Heart right ventricle (tissue), 16 donors: ENCODE results near the gene KCP. TPM values are rescaled to one million over a fixed set of nuclear protein-coding genes. Genes with fewer than 3 reads are reported as not detected.
A peak's percentile ranks its signal among the peaks of the same experiment; 100 is the strongest.

Source experiments
- ATAC-seq, 8 donors: fragments of 200-7000 bp; cut with Tn5 transposase; one replicate each; pipeline ENCODE4 v1.9.1; 2020; ENCODE audit warnings: mild to moderate bottlenecking in 8 of 8, moderate library complexity in 8 of 8, moderate number of reproducible peaks in 1 of 8
- DNase-seq, 2 donors: peaks; one replicate each; pipeline ENCODE4 v3.0.0-alpha.2; 2020
- H3K27ac ChIP-seq, 10 donors: fragments of 200-600 bp; sonication (generic) in 2 of 10; one replicate each; pipeline versions ENCODE4 v1.5.0 to v1.8.0; 2020 to 2022; ENCODE audit warnings: mild to moderate bottlenecking in 3 of 10
- H3K27me3 ChIP-seq, 7 donors: fragments of 200-600 bp; one replicate each; pipeline ENCODE4 v1.8.0; 2021 to 2022; ENCODE audit warnings: mild to moderate bottlenecking in 2 of 7
- H3K36me3 ChIP-seq, 9 donors: fragments of 200-600 bp; sonication (generic) in 1 of 9; one replicate each; pipeline versions ENCODE4 v1.5.0 to v1.8.0; 2020 to 2022; ENCODE audit warnings: mild to moderate bottlenecking in 2 of 9
- H3K4me1 ChIP-seq, 9 donors: fragments of 200-600 bp; sonication (generic) in 1 of 9; one replicate each; pipeline versions ENCODE4 v1.5.0 to v1.8.0; 2020 to 2022; ENCODE audit warnings: mild to moderate bottlenecking in 4 of 9
- H3K4me3 ChIP-seq, 10 donors: fragments of 200-600 bp; sonication (generic) in 2 of 10; one replicate each; pipeline versions ENCODE4 v1.5.0 to v1.8.0; 2020 to 2022; ENCODE audit warnings: mild to moderate bottlenecking in 7 of 10, moderate library complexity in 2 of 10
- H3K9me3 ChIP-seq, 11 donors: fragments of 200-600 bp in 10 of 11; sonication (generic) in 2 of 11; one replicate each; pipeline versions ENCODE4 v1.5.0 to v1.8.0; 2013 to 2022; ENCODE audit warnings: mild to moderate bottlenecking in 2 of 11, control low read depth in 1 of 11, moderate library complexity in 1 of 11
- CTCF ChIP-seq, 9 donors: fragments of 200-600 bp; sonication (generic) in 2 of 9; IDR thresholded peaks; one replicate each; pipeline versions ENCODE4 v1.5.0 to v1.8.0; 2021 to 2022; ENCODE audit warnings: antibody characterized with exemption in 9 of 9, mild to moderate bottlenecking in 5 of 9, moderate library complexity in 1 of 9
- WGBS, 2 donors: extraction: QIAGEN DNeasy Blood & Tissue Kit; methylation state at CpG; one replicate each; pipeline ENCODE4 v1.1.7; 2013; ENCODE audit warnings: inconsistent platforms in 1 of 2; 5-methylcytosine and 5-hydroxymethylcytosine counted together
- intact Hi-C, 10 donors: fragments of 100-400 bp; cut with DNase I; formaldehyde crosslinking; loops; one replicate each; pipeline versions ENCODE4 v1.11.1 to v1.14.2; 2022
- polyA plus RNA-seq, 2 donors: library from polyadenylated mRNA; stranded (reverse); fragments of 200-250 nt; gene quantifications; one replicate each; pipeline ENCODE4 v1.2.3, GENCODE V29; 2013
- total RNA-seq, 10 donors: library from RNA; stranded (reverse); fragmentation: NEBNext Ultra II Directional in 3 of 10; extraction: Animal tissue kit (Norgen Biotek cat#: 25700) in 3 of 10; gene quantifications; one replicate each; pipeline versions ENCODE4 v1.2.1 to v1.2.4, GENCODE V29; 2021 to 2023
- donor health status: Arrhythmogenic right ventricular cardiomyopathy.
- donor health status: ischemic (EF 13 %, LVEDD 7.1; RV severe dilation, severe dysfunction).
- donor health status: healthy with polysubstance abuse.
- donor health status: DM: no; HTN: yes; CAD: no.
- donor health status: DM: no; HTN: no; CAD: no.
- donor health status: ischemic (EF 25% LVEDD 6.9; RV normal size, moderate dysfunction).
- donor health status: ischemic (EF 25% LVEDD 5.7; RV mildly dilated, moderate dysfunction).
- donor health status: healthy.
- donor health status: DM: yes; HTN: yes; CAD: no.
- donor health status: Ischemic cardiomyopathy.
- donor health status: ischemic (EF 35%, LVEDD 5.7; RV mildly dilated, moderate dysfunction).
- donor health status: nonischemic (EF 11% LVEDD 7.7; RV severe dilation, severe dysfunction).
- donor health status: DM: yes; HTN: yes; CAD: no.
- donor health status: PGD.
- donor health status: ischemic (EF 29% LVEDD 5.4; RV normal size, mild dysfunction).
- donor health status: nonischemic (EF 23%, LVEDD 6.1; RV moderate dilation, normal function).

The KCP gene
- total and polyA plus RNA-seq, 12 donors: 0.09 to 0.44 (median 0.27) TPM

GRCh38 chr7:128928882-128929788, 18.6 kb upstream of the KCP start:
- TF ChIP-seq CTCF (IDR thresholded peaks at IDR 0.05): no peak
- Histone ChIP-seq H3K27me3 (peaks cover 0 to 48% (median 9%) of the 10 kb centered on the region in 7 donors), H3K9me3 (no peaks in the 10 kb centered on the region), H3K36me3 (no peaks in the 10 kb centered on the region), H3K4me3 (no peak overlapping the region), H3K4me1 (peaks cover 0 to 19% (median 0%) of the 10 kb centered on the region in 9 donors), H3K27ac (no peak overlapping the region)
- peak in 1 of 8 donors; percentile 43 for ATAC-seq
- intact Hi-C loops: no loop called here
- no peak for DNase-seq
- 80 to 86% methylated on average over 14 of the region's 14 CpGs for WGBS, 2 donors

GRCh38 chr7:128928159-128928813, 17.8 kb upstream of the KCP start:
- ATAC-seq (no peak), DNase-seq (no peak)
- Histone ChIP-seq H3K4me1 (peaks cover 0 to 14% (median 0%) of the 10 kb centered on the region in 9 donors), H3K27ac (no peak overlapping the region), H3K27me3 (peaks cover 0 to 47% (median 9%) of the 10 kb centered on the region in 7 donors), H3K36me3 (no peaks in the 10 kb centered on the region), H3K9me3 (no peaks in the 10 kb centered on the region), H3K4me3 (no peak overlapping the region)
- TF ChIP-seq CTCF (IDR thresholded peaks at IDR 0.05): no peak
- intact Hi-C loops: no loop called here
- 92 to 93% methylated on average over 8 of the region's 8 CpGs for WGBS, 2 donors

GRCh38 chr7:128924707-128925588, 14.4 kb upstream of the KCP start:
- DNase-seq: no peak
- H3K4me1 ChIP-seq: peaks cover 0 to 4% (median 0%) of the 10 kb centered on the region in 9 donors
- H3K4me3 ChIP-seq: no peak overlapping the region
- WGBS, 2 donors: 84 to 87% methylated on average over 8 of the region's 8 CpGs
- H3K27me3 ChIP-seq: peaks cover 0 to 59% (median 34%) of the 10 kb centered on the region in 7 donors
- intact Hi-C loops: no loop called here
- ATAC-seq: no peak
- H3K9me3 ChIP-seq: no peaks in the 10 kb centered on the region
- no peak overlapping the region for H3K27ac ChIP-seq
- no peak for TF ChIP-seq CTCF (IDR thresholded peaks at IDR 0.05)
- no peaks in the 10 kb centered on the region for H3K36me3 ChIP-seq

GRCh38 chr7:128923411-128923800, 12.9 kb upstream of the KCP start:
- Histone ChIP-seq H3K36me3 (no peaks in the 10 kb centered on the region), H3K9me3 (no peaks in the 10 kb centered on the region), H3K27ac (no peak overlapping the region), H3K4me3 (no peak overlapping the region), H3K27me3 (peaks cover 0 to 60% (median 35%) of the 10 kb centered on the region in 7 donors), H3K4me1 (peaks cover 0 to 4% (median 0%) of the 10 kb centered on the region in 9 donors)
- DNase-seq (no peak), ATAC-seq (no peak)
- TF ChIP-seq CTCF (IDR thresholded peaks at IDR 0.05): no peak
- intact Hi-C loops: no loop called here
- WGBS, 2 donors: 83 to 84% methylated on average over 5 of the region's 5 CpGs
